ENCODE data around the gene EPS15. TPM values are rescaled to one million over a fixed set of nuclear protein-coding genes. Genes with fewer than 3 reads are reported as not detected.
A peak's percentile ranks its signal among the peaks of the same experiment; 100 is the strongest.

EPS15 gene
- 10 to 100 TPM; 52.3 to 84.0 (median 74.3) TPM for total RNA-seq
- polyA plus RNA-seq: 10 to 100 TPM; 20.9 to 38.7 TPM
- long read RNA-seq, donor 1, partial matches to known transcripts: 14 of 25 reads
- long read RNA-seq, donor 1, other reads (novel, unspliced or antisense): 11 of 25 reads
- long read RNA-seq, donor 2, full-length matches to known transcripts: 2 of 12 reads
- long read RNA-seq, donor 2, partial matches to known transcripts: 10 of 12 reads
- long read RNA-seq, donor 2, other reads (novel, unspliced or antisense): 0 of 12 reads
- long read RNA-seq, donor 3, full-length matches to known transcripts: 18 of 38 reads
- long read RNA-seq, donor 3, partial matches to known transcripts: 10 of 38 reads
- long read RNA-seq, donor 3, other reads (novel, unspliced or antisense): 10 of 38 reads

GRCh38 chr1:51519048-51519864, at the start of gene EPS15:
Gene EPS15, minus strand, starts transcription at chr1:51519266. Its CDS starts 35 bp downstream, at chr1:51519231.
- no peaks in the 10 kb centered on the region for H3K36me3 ChIP-seq
- H3K9me3 ChIP-seq: no peaks in the 10 kb centered on the region
- TF ChIP-seq POLR2A (IDR thresholded peaks at IDR 0.05): peak; percentile 46
- TF ChIP-seq CTCF (IDR thresholded peaks at IDR 0.05): peak in 1 of 3 donors; percentile 16
- TF ChIP-seq EP300 (IDR thresholded peaks at IDR 0.05): no peak
- H3K27me3 ChIP-seq: no peaks in the 10 kb centered on the region
- peak within 1 kb of the TSS; percentile 90 to 92 for H3K27ac ChIP-seq
- DNase-seq: peak; percentile 85 to 90 (median 88)
- peak within 1 kb of the TSS; percentile 58 for H3K4me3 ChIP-seq
- WGBS, 3 donors: 1 to 2% (median 1%) methylated on average over 47 to 56 of the region's 56 CpGs
- H3K4me1 ChIP-seq (ENCODE audit: insufficient read depth): peaks cover 3% of the 10 kb centered on the region
- intact Hi-C loops (cut with DNase I): loop anchor here in 1 of 4 donors (5.0 kb wide), 1 partner anchor 172 kb away; no protein-coding TSS in a partner anchor

GRCh38 chr1:51568231-51568935, 49.3 kb upstream of the EPS15 start:
- intact Hi-C loops (cut with DNase I): no loop called here
- Histone ChIP-seq H3K27ac (no peak overlapping the region), H3K36me3 (no peaks in the 10 kb centered on the region), H3K4me1 (ENCODE audit: insufficient read depth) (no peaks in the 10 kb centered on the region), H3K4me3 (no peak overlapping the region), H3K27me3 (no peaks in the 10 kb centered on the region), H3K9me3 (no peaks in the 10 kb centered on the region)
- no peak for TF ChIP-seq EP300 (IDR thresholded peaks at IDR 0.05)
- TF ChIP-seq POLR2A (IDR thresholded peaks at IDR 0.05): no peak
- no peak for TF ChIP-seq CTCF (IDR thresholded peaks at IDR 0.05)
- no peak for DNase-seq
- 88 to 93% (median 93%) methylated on average over 7 of the region's 7 CpGs for WGBS, 3 donors

GRCh38 chr1:51567653-51568052, 48.6 kb upstream of the EPS15 start:
- no peaks in the 10 kb centered on the region for H3K27me3 ChIP-seq
- H3K4me3 ChIP-seq: no peak overlapping the region
- no peaks in the 10 kb centered on the region for H3K9me3 ChIP-seq
- no peak for DNase-seq
- H3K36me3 ChIP-seq: no peaks in the 10 kb centered on the region
- no peaks in the 10 kb centered on the region for H3K4me1 ChIP-seq (ENCODE audit: insufficient read depth)
- no peak for TF ChIP-seq POLR2A (IDR thresholded peaks at IDR 0.05)
- TF ChIP-seq EP300 (IDR thresholded peaks at IDR 0.05): no peak
- TF ChIP-seq CTCF (IDR thresholded peaks at IDR 0.05): no peak
- intact Hi-C loops (cut with DNase I): no loop called here
- H3K27ac ChIP-seq: no peak overlapping the region

GRCh38 chr1:51566260-51566659, 47.2 kb upstream of the EPS15 start:
- intact Hi-C loops (cut with DNase I): no loop called here
- no peak overlapping the region for H3K4me3 ChIP-seq
- H3K4me1 ChIP-seq (ENCODE audit: insufficient read depth): no peaks in the 10 kb centered on the region
- no peaks in the 10 kb centered on the region for H3K27me3 ChIP-seq
- no peak for TF ChIP-seq CTCF (IDR thresholded peaks at IDR 0.05)
- TF ChIP-seq POLR2A (IDR thresholded peaks at IDR 0.05): no peak
- no peak for TF ChIP-seq EP300 (IDR thresholded peaks at IDR 0.05)
- no peak overlapping the region for H3K27ac ChIP-seq
- WGBS, 3 donors: 84 to 90% (median 90%) methylated on average over 3 of the region's 3 CpGs
- H3K9me3 ChIP-seq: no peaks in the 10 kb centered on the region
- no peaks in the 10 kb centered on the region for H3K36me3 ChIP-seq
- no peak for DNase-seq

Measured in ovary (tissue), 10 donors.